Measurements from ENCODE around the gene ACVRL1.

Gene ACVRL1

GRCh38 chr12:51949342-51950030 is 42.2 kb downstream of the ACVRL1 start:
- in situ Hi-C loops (cut with HindIII; ENCODE audit: low pct_ligation_motif_present, low sequenced_read_pairs) = no loop called here
- no peak overlapping the region for H3K4me3 ChIP-seq (ENCODE audit: low read depth, low read length)
- H3K27ac ChIP-seq = no peak overlapping the region
- H3K36me3 ChIP-seq (replicated peaks) = peaks cover 2% of the 10 kb centered on the region
- DNase-seq = no peak
- TF ChIP-seq, protein P1, sequence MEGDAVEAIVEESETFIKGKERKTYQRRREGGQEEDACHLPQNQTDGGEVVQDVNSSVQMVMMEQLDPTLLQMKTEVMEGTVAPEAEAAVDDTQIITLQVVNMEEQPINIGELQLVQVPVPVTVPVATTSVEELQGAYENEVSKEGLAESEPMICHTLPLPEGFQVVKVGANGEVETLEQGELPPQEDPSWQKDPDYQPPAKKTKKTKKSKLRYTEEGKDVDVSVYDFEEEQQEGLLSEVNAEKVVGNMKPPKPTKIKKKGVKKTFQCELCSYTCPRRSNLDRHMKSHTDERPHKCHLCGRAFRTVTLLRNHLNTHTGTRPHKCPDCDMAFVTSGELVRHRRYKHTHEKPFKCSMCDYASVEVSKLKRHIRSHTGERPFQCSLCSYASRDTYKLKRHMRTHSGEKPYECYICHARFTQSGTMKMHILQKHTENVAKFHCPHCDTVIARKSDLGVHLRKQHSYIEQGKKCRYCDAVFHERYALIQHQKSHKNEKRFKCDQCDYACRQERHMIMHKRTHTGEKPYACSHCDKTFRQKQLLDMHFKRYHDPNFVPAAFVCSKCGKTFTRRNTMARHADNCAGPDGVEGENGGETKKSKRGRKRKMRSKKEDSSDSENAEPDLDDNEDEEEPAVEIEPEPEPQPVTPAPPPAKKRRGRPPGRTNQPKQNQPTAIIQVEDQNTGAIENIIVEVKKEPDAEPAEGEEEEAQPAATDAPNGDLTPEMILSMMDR (IDR thresholded peaks at IDR 0.05; ENCODE audit: low read depth, low read length, missing control alignments) = no peak
- H3K27me3 ChIP-seq (replicated peaks) = no peaks in the 10 kb centered on the region

GRCh38 chr12:51950682-51951198 is 43.4 kb downstream of the ACVRL1 start:
- in situ Hi-C loops (cut with HindIII; ENCODE audit: low pct_ligation_motif_present, low sequenced_read_pairs) = no loop called here
- H3K27ac ChIP-seq = no peak overlapping the region
- no peak for DNase-seq
- H3K4me3 ChIP-seq (ENCODE audit: low read depth, low read length) = peak overlapping the region; percentile 58
- H3K27me3 ChIP-seq (replicated peaks) = no peaks in the 10 kb centered on the region
- TF ChIP-seq, protein P1 (IDR thresholded peaks at IDR 0.05; ENCODE audit: low read depth, low read length, missing control alignments) = no peak
- peaks cover 2% of the 10 kb centered on the region for H3K36me3 ChIP-seq (replicated peaks)

GRCh38 chr12:51951199-51951842 is 44.0 kb downstream of the ACVRL1 start, which contains the start of gene ACVR1B:
TSS of gene ACVR1B (plus strand) at chr12:51951699. CDS start at chr12:51951744, 45 bp downstream.
- peak within 1 kb of the TSS; percentile 78 for H3K4me3 ChIP-seq (ENCODE audit: low read depth, low read length)
- TF ChIP-seq, protein P1 (IDR thresholded peaks at IDR 0.05; ENCODE audit: low read depth, low read length, missing control alignments) = no peak
- in situ Hi-C loops (cut with HindIII; ENCODE audit: low pct_ligation_motif_present, low sequenced_read_pairs) = no loop called here
- peaks cover 2% of the 10 kb centered on the region for H3K36me3 ChIP-seq (replicated peaks)
- peak; percentile 89 for DNase-seq
- H3K27me3 ChIP-seq (replicated peaks) = no peaks in the 10 kb centered on the region
- H3K27ac ChIP-seq = peak within 1 kb of the TSS; percentile 70

- TF ChIP-seq, protein P1 (IDR thresholded peaks at IDR 0.05; ENCODE audit: low read depth, low read length, missing control alignments) = no peak
- Histone ChIP-seq H3K36me3 (replicated peaks) (peaks cover 2% of the 10 kb centered on the region), H3K4me3 (ENCODE audit: low read depth, low read length) (peak overlapping the region; percentile 78), H3K27me3 (replicated peaks) (no peaks in the 10 kb centered on the region), H3K27ac (peak overlapping the region; percentile 70)
- in situ Hi-C loops (cut with HindIII; ENCODE audit: low pct_ligation_motif_present, low sequenced_read_pairs) = no loop called here
- DNase-seq = no peak
Observed at GRCh38 chr12:51951843-51952722, 44.8 kb downstream of the ACVRL1 start.

- TF ChIP-seq, protein P1 (IDR thresholded peaks at IDR 0.05; ENCODE audit: low read depth, low read length, missing control alignments) = no peak
- Histone ChIP-seq H3K4me3 (ENCODE audit: low read depth, low read length) (peak overlapping the region; percentile 78), H3K36me3 (replicated peaks) (peaks cover 2% of the 10 kb centered on the region), H3K27ac (no peak overlapping the region), H3K27me3 (replicated peaks) (no peaks in the 10 kb centered on the region)
- in situ Hi-C loops (cut with HindIII; ENCODE audit: low pct_ligation_motif_present, low sequenced_read_pairs) = no loop called here
- DNase-seq = no peak
Observed at GRCh38 chr12:51953089-51953488, 45.8 kb downstream of the ACVRL1 start.
